ENCODE measurements around the gene GRID1. TPM values are rescaled to one million over a fixed set of nuclear protein-coding genes. Genes with fewer than 3 reads are reported as not detected.

GRID1 gene
- total RNA-seq, 1 donor from 2014 or later, result 9.2 TPM

DNA sequence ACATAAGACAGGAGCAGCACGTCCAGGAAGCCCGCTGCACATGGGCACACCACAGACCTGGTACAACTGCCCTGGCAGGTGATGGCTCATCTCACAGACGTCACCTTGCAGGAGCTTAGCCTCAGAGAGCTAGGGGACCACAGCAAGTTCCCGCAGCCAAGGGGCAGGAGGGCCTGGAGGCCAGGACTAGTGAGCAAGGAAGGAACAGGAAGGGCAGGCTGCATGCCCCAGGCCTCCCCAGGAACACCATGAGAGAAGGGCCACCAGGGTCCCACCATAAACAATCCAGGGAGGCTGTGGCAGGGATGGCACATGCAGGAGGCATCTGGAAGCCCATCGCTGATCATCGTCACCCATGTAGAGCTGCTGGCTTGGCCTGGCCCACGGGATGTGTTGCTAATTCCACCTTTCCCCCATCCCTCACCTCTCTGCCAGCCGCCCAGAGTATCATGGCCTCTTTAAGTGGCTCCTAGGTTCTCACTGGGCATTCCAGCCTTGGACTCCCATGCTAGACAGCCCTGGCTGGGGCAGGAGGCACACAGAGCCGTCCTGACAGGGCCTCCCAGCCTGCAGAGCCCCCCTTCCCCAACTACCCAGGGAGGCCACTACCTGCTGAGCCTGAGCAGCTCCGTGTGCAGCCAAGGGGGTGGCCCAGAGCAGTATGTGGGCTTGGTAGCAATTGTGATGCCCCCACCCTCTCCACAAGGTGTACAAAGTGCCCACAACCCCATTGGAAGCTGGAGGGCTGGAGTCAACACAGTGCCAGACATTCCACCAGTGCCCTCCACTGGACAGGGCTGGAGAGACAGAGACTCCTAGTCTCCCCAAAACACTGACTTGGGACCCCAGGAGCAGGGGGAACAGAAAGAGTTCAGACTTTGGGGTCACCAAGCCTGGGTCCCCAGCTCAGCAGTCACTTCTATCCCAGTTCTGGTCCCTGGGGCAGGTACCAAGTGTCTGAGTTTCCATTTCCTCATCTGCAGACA is 35.5 kb downstream of the GRID1 start:
- peaks cover 10% of the 10 kb centered on the region for H3K27me3 Mint-ChIP-seq
- TF ChIP-seq, protein P1, sequence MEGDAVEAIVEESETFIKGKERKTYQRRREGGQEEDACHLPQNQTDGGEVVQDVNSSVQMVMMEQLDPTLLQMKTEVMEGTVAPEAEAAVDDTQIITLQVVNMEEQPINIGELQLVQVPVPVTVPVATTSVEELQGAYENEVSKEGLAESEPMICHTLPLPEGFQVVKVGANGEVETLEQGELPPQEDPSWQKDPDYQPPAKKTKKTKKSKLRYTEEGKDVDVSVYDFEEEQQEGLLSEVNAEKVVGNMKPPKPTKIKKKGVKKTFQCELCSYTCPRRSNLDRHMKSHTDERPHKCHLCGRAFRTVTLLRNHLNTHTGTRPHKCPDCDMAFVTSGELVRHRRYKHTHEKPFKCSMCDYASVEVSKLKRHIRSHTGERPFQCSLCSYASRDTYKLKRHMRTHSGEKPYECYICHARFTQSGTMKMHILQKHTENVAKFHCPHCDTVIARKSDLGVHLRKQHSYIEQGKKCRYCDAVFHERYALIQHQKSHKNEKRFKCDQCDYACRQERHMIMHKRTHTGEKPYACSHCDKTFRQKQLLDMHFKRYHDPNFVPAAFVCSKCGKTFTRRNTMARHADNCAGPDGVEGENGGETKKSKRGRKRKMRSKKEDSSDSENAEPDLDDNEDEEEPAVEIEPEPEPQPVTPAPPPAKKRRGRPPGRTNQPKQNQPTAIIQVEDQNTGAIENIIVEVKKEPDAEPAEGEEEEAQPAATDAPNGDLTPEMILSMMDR (conservative IDR thresholded peaks at IDR 0.05), result no peak
- no peaks in the 10 kb centered on the region for H3K4me1 Mint-ChIP-seq (ENCODE audit: unreplicated experiment)
- no peak for DNase-seq (ENCODE audit: extremely low spot score, unreplicated experiment)
- H3K36me3 Mint-ChIP-seq, result no peaks in the 10 kb centered on the region
- H3K9me3 Mint-ChIP-seq, result no peaks in the 10 kb centered on the region
- no peak overlapping the region for H3K27ac Mint-ChIP-seq
- H3K4me3 Mint-ChIP-seq, result no peak overlapping the region

DNA sequence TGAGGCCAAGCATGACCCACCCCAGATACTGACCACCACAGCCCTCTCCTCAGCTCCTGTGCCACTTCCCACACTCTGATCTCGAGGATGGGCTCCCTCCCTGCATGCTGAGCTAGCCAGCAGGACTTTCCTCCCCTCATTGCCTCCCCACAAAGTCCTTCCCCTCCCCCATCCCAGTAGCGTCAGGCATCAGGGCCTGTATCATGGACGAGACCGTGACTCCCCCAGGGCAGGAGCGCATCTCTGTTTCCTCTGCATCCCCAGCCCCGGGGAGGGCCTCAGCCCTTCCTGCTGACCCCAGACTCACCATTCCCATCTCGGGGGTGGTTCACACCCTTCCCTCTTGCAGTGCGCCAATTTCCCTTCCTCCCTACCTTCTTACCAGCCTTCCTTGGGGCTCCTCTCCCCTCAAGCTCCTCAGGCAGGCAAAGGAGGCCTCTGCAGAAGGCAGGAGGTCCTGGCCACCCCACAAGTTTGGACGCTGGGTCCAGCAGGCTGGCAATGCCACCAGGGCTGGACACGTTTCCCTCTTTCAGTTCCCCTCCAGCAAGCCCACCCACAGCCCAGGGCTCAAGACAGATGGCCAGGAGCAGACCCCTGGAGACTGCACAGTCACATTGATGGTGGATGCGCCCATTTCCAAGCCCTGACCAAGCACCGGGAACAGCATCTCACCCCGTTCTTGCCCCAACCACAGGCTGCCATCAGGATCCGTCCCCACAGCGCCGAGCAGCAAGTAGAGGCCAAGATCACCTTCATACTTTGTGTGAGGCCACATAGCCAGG is 36.5 kb downstream of the GRID1 start:
- H3K9me3 Mint-ChIP-seq, result no peaks in the 10 kb centered on the region
- peaks cover 16% of the 10 kb centered on the region for H3K27me3 Mint-ChIP-seq
- H3K36me3 Mint-ChIP-seq, result no peaks in the 10 kb centered on the region
- no peaks in the 10 kb centered on the region for H3K4me1 Mint-ChIP-seq (ENCODE audit: unreplicated experiment)
- no peak overlapping the region for H3K27ac Mint-ChIP-seq
- H3K4me3 Mint-ChIP-seq, result no peak overlapping the region
- TF ChIP-seq, protein P1 (conservative IDR thresholded peaks at IDR 0.05), result no peak
- no peak for DNase-seq (ENCODE audit: extremely low spot score, unreplicated experiment)

DNA sequence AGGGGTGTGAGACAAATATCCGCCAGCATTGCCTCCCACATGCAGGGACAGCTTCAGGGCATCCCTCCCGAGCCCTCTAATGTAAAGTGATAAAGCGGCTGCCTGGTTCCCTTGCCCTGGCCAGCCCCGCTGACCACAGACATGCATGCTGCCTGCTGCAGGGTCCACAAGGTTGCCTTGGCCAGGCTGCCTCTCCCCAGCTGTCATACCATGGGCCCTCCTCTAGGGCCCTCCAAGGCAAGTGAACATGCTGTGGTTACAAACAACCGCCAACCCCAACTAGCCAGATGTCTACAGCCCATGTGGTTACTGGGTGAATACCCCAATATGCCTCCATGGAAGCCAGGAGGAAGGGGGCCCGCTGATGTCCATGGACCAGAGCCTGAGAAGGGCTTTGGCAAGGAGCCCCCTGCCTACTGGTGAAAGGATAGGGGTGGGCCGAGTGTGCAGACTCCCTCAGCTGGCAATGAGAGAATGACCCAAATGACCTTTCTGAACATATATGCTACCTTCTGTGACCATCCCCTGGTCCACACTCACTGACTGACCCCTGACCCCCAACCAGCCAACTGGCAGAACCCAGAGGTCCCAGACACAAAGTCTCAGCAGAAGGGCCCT is 37.4 kb downstream of the GRID1 start:
- no peaks in the 10 kb centered on the region for H3K9me3 Mint-ChIP-seq
- no peaks in the 10 kb centered on the region for H3K4me1 Mint-ChIP-seq (ENCODE audit: unreplicated experiment)
- no peak overlapping the region for H3K27ac Mint-ChIP-seq
- no peak for DNase-seq (ENCODE audit: extremely low spot score, unreplicated experiment)
- TF ChIP-seq, protein P1 (conservative IDR thresholded peaks at IDR 0.05), result peak; percentile 26
- H3K27me3 Mint-ChIP-seq, result peaks cover 12% of the 10 kb centered on the region
- H3K36me3 Mint-ChIP-seq, result no peaks in the 10 kb centered on the region
- H3K4me3 Mint-ChIP-seq, result no peak overlapping the region

DNA sequence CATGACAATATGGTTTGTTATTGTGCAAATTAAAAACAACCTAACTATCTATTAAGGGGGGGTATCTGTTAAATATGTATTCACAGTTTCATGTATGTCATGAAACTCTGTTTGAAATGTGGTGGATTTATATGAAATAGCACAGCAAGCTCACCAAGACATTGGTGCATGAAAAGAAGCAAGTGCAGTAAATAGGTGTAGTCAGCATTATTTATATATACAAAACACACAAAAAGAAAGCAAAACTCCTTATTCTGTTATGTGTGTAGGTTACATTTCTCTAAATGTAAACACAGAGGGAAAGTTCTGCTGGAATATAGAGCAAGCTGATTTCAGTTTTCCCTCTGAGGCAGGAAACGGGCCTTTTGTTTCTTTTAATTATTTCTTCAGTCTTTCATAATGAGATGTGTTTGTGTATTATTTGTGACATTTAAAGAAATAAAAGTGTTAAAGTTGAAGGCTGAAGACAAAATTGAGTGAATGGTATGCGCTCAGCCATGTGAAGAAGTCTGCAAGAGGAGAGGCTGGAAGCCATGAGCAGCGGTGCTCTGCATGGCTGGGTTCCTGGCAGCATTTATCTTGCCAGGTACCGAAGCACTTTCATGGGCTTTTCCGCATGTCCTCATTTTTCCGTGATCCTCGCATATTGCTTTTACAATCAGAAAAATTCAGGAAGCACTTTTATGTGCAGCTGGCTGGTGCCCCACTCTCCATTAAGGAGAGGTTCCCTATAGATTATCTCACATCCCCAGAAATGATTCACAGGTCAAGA is 38.5 kb downstream of the GRID1 start:
- TF ChIP-seq, protein P1 (conservative IDR thresholded peaks at IDR 0.05), result no peak
- peaks cover 12% of the 10 kb centered on the region for H3K27me3 Mint-ChIP-seq
- no peak overlapping the region for H3K4me3 Mint-ChIP-seq
- no peak overlapping the region for H3K27ac Mint-ChIP-seq
- H3K9me3 Mint-ChIP-seq, result no peaks in the 10 kb centered on the region
- no peaks in the 10 kb centered on the region for H3K4me1 Mint-ChIP-seq (ENCODE audit: unreplicated experiment)
- no peak for DNase-seq (ENCODE audit: extremely low spot score, unreplicated experiment)
- no peaks in the 10 kb centered on the region for H3K36me3 Mint-ChIP-seq

DNA sequence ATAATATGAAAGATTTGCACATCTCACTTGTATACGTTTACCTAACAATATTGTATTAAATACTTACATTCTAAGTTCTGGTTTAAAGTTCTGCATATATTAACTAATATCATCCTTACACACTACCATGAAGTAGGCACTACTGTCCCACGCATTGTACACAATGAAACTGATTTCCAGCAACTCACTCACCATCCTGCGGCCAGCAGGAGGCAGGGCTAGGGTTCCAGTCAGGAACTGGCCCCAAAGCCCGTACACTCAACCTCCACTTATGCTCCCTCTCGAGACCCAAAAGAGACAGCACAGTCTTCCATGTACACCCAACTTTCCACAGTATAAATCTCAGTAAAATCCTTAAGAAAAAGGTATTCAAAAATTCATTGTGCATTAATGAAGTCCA is 41.4 kb downstream of the GRID1 start:
- Mint-ChIP-seq H3K9me3 (no peaks in the 10 kb centered on the region), H3K4me3 (no peak overlapping the region), H3K27me3 (peaks cover 12% of the 10 kb centered on the region), H3K4me1 (ENCODE audit: unreplicated experiment) (no peaks in the 10 kb centered on the region), H3K36me3 (no peaks in the 10 kb centered on the region), H3K27ac (no peak overlapping the region)
- DNase-seq (ENCODE audit: extremely low spot score, unreplicated experiment), result no peak
- TF ChIP-seq, protein P1 (conservative IDR thresholded peaks at IDR 0.05), result no peak

Data from type B pancreatic cell (in vitro differentiated cells).